H1 (cell line): ENCODE results near the gene CHD6.

Experiments
- ATF2 ChIP-seq: IDR thresholded peaks from 2 replicates; pipeline ENCODE4 v1.6.1; 2012; ENCODE audit warnings: low read length, inconsistent platforms
- BACH1 ChIP-seq: IDR thresholded peaks from 2 replicates; pipeline ENCODE4 v1.6.1; 2012; ENCODE audit warnings: low read length, improper control_type of control experiment
- CEBPB ChIP-seq: IDR thresholded peaks from 2 replicates; pipeline ENCODE4 v1.6.1; 2012; ENCODE audit warnings: low read depth, low read length
- CTCF ChIP-seq, 3 experiments: IDR thresholded peaks; 1 replicate in 2 of 3; 2 replicates in 1 of 3; pipeline versions ENCODE4 v1.5.1 to v1.6.1; 2011; ENCODE audit warnings: low read length in 3 of 3, mild to moderate bottlenecking in 3 of 3, inconsistent platforms in 2 of 3, low read depth in 1 of 3, moderate library complexity in 1 of 3; ENCODE audit not compliant: insufficient read depth in 1 of 3; ENCODE audit errors: control extremely low read depth in 1 of 3
- EZH2 ChIP-seq: fragments of 200-600 bp; sonication (generic); IDR thresholded peaks from 2 replicates; pipeline ENCODE4 v1.7.1; 2012; ENCODE audit warnings: low read depth, mild to moderate bottlenecking, moderate library complexity, low read length, inconsistent platforms; ENCODE audit not compliant: severe bottlenecking
- NRF1 ChIP-seq: IDR thresholded peaks from 2 replicates; pipeline ENCODE4 v1.6.1; 2011; ENCODE audit warnings: mild to moderate bottlenecking, low read depth, low read length, improper control_type of control experiment
- POLR2A ChIP-seq, 2 experiments: IDR thresholded peaks; 1 replicate in 1 of 2; 2 replicates in 1 of 2; pipeline ENCODE4 v1.6.1; 2011; ENCODE audit warnings: low read depth in 2 of 2, low read length in 2 of 2, mild to moderate bottlenecking in 2 of 2; ENCODE audit errors: control extremely low read depth in 1 of 2
- POLR2AphosphoS5 ChIP-seq: IDR thresholded peaks from 2 replicates; pipeline ENCODE4 v1.6.1; 2011; ENCODE audit warnings: low read depth, low read length
- RNF2 ChIP-seq: fragments of 200-900, 300-1000 bp; sonication (generic); IDR thresholded peaks from 2 replicates; pipeline ENCODE4 v1.7.1; 2016; ENCODE audit warnings: borderline replicate concordance, low read depth, mild to moderate bottlenecking, antibody characterized with exemption, low read length; ENCODE audit not compliant: poor library complexity, severe bottlenecking; ENCODE audit errors: missing control alignments
- SP1 ChIP-seq: IDR thresholded peaks from 2 replicates; pipeline ENCODE4 v1.6.1; 2011; ENCODE audit warnings: low read depth, low read length
- SP4 ChIP-seq: IDR thresholded peaks from 2 replicates; pipeline ENCODE4 v1.6.1; 2012; ENCODE audit warnings: low read length, inconsistent platforms
- TAF1 ChIP-seq: IDR thresholded peaks from 2 replicates; pipeline ENCODE4 v1.6.1; 2011; ENCODE audit warnings: mild to moderate bottlenecking, low read depth, low read length
- TAF7 ChIP-seq: optimal IDR thresholded peaks from 2 replicates; pipeline ENCODE3; 2011; ENCODE audit warnings: low read depth, mild to moderate bottlenecking, inconsistent platforms, low read length, moderate library complexity, borderline replicate concordance

GRCh38 chr20:41412324-41413120 is 205.7 kb downstream of the CHD6 start:
- TF ChIP-seq NRF1: no peak
- TF ChIP-seq CTCF (IDR thresholded peaks at IDR 0.05; ENCODE audit: control extremely low read depth in 1 of 3, insufficient read depth in 1 of 3, low read depth in 1 of 3, low read length in 3 of 3): no peak
- TF ChIP-seq EZH2: no peak
- no peak for TF ChIP-seq POLR2A (IDR thresholded peaks at IDR 0.05; ENCODE audit: control extremely low read depth in 1 of 2, low read depth in 2 of 2, low read length in 2 of 2)
- no peak for TF ChIP-seq POLR2AphosphoS5
- no peak for TF ChIP-seq TAF7
- TF ChIP-seq CEBPB: no peak
- no peak for TF ChIP-seq BACH1
- no peak for TF ChIP-seq SP4
- TF ChIP-seq TAF1: no peak
- TF ChIP-seq ATF2: no peak
- no peak for TF ChIP-seq RNF2
- no peak for TF ChIP-seq SP1
